Measurements from ENCODE around the gene PIK3CD.

DNA sequence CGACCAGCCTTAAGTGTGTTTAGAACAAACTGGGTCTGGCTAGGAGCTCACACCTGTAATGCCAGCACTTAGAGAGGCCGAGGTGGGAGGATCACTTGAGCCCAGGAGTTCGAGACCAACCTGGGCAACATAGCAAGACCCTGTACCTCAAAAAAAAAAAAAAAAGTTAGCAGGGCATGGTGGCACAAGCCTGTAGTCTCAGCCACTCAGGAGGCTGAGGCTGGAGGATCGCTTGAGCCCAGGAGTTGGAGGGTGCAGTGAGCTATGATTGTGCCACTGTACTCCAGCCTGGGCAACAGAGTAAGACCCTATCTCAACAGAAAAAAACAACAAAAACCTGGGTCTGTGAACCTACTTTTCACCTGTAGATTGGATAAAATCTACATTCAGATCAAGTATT lies 54.6 kb downstream of the PIK3CD start:
- TF ChIP-seq, protein P1, sequence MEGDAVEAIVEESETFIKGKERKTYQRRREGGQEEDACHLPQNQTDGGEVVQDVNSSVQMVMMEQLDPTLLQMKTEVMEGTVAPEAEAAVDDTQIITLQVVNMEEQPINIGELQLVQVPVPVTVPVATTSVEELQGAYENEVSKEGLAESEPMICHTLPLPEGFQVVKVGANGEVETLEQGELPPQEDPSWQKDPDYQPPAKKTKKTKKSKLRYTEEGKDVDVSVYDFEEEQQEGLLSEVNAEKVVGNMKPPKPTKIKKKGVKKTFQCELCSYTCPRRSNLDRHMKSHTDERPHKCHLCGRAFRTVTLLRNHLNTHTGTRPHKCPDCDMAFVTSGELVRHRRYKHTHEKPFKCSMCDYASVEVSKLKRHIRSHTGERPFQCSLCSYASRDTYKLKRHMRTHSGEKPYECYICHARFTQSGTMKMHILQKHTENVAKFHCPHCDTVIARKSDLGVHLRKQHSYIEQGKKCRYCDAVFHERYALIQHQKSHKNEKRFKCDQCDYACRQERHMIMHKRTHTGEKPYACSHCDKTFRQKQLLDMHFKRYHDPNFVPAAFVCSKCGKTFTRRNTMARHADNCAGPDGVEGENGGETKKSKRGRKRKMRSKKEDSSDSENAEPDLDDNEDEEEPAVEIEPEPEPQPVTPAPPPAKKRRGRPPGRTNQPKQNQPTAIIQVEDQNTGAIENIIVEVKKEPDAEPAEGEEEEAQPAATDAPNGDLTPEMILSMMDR (IDR thresholded peaks at IDR 0.05; ENCODE audit: low read length): no peak
- TF ChIP-seq EZH2 (IDR thresholded peaks at IDR 0.05; ENCODE audit: borderline replicate concordance, low read length): no peak

Data from OCI-LY1 (cell line).